Urinary bladder (tissue), 4 donors: ENCODE data around the gene RPL21. TPM values are rescaled to one million over a fixed set of nuclear protein-coding genes. Genes with fewer than 3 reads are reported as not detected.

Source experiments
- DNase-seq: peaks from one replicate; pipeline ENCODE4 v3.0.0-alpha.2; 2015; ENCODE audit errors: extremely low spot score
- H3K27ac ChIP-seq: one replicate; pipeline ENCODE4 v1.5.1; 2013; ENCODE audit warnings: low read depth, mild to moderate bottlenecking, moderate library complexity
- H3K36me3 ChIP-seq: one replicate; pipeline ENCODE4 v1.6.1; 2013; ENCODE audit warnings: mild to moderate bottlenecking, moderate library complexity; ENCODE audit not compliant: insufficient read depth
- H3K4me1 ChIP-seq: one replicate; pipeline ENCODE4 v1.6.1; 2013; ENCODE audit warnings: mild to moderate bottlenecking, moderate library complexity; ENCODE audit not compliant: insufficient read depth
- H3K4me3 ChIP-seq: one replicate; pipeline ENCODE4 v1.5.1; 2013; ENCODE audit warnings: low read depth, low read length
- WGBS: extraction: QIAGEN DNeasy Blood & Tissue Kit; methylation state at CpG from one replicate; pipeline ENCODE4 v1.1.7; 2013; 5-methylcytosine and 5-hydroxymethylcytosine counted together
- polyA plus RNA-seq: library from polyadenylated mRNA; stranded (reverse); fragments of 200-250 nt; gene quantifications from one replicate; pipeline ENCODE4 v1.2.3, GENCODE V29; 2013
- total RNA-seq: library from RNA; depleted of rRNA; stranded (reverse); fragments of >200 nt; gene quantifications from one replicate; pipeline ENCODE4 v1.2.3, GENCODE V29; 2014
- donor health status: healthy with polysubstance abuse.
- donor health status: healthy.

RPL21 gene
- total and polyA plus RNA-seq, 2 donors: 1,344 to 2,169 TPM

GRCh38 chr13:27266917-27267316 lies 15.6 kb downstream of the RPL21 start:
- H3K4me1 ChIP-seq: no peaks in the 10 kb centered on the region
- WGBS: 44% methylated on average over 2 of the region's 2 CpGs
- no peak for DNase-seq
- no peaks in the 10 kb centered on the region for H3K36me3 ChIP-seq
- no peak overlapping the region for H3K4me3 ChIP-seq
- H3K27ac ChIP-seq: no peak overlapping the region

GRCh38 chr13:27267596-27267995 lies 16.2 kb downstream of the RPL21 start:
- no peak for DNase-seq
- Histone ChIP-seq H3K36me3 (no peaks in the 10 kb centered on the region), H3K4me3 (no peak overlapping the region), H3K4me1 (no peaks in the 10 kb centered on the region), H3K27ac (no peak overlapping the region)
- WGBS: 69% methylated on average over 2 of the region's 2 CpGs

- Histone ChIP-seq H3K27ac (no peak overlapping the region), H3K4me3 (no peak overlapping the region), H3K4me1 (no peaks in the 10 kb centered on the region), H3K36me3 (no peaks in the 10 kb centered on the region)
- DNase-seq: no peak
- 71% methylated on average over 2 of the region's 2 CpGs for WGBS
Measured at GRCh38 chr13:27269114-27269665, 17.8 kb downstream of the RPL21 start.

GRCh38 chr13:27270594-27271520 lies 19.5 kb downstream of the RPL21 start, which contains the start of gene RASL11A:
TSS of gene RASL11A (plus strand) at chr13:27270830. CDS start at chr13:27270945, 115 bp downstream.
- DNase-seq: no peak
- under 1% methylated on average over 99 of the region's 99 CpGs for WGBS
- Histone ChIP-seq H3K27ac (peak within 1 kb of the TSS; percentile 79), H3K4me3 (peak within 1 kb of the TSS; percentile 73), H3K4me1 (no peaks in the 10 kb centered on the region), H3K36me3 (no peaks in the 10 kb centered on the region)

GRCh38 chr13:27271570-27272096 lies 20.3 kb downstream of the RPL21 start:
- DNase-seq: no peak
- peak overlapping the region; percentile 73 for H3K4me3 ChIP-seq
- H3K27ac ChIP-seq: no peak overlapping the region
- 43% methylated on average over 15 of the region's 15 CpGs for WGBS
- no peaks in the 10 kb centered on the region for H3K4me1 ChIP-seq
- H3K36me3 ChIP-seq: no peaks in the 10 kb centered on the region

GRCh38 chr13:27273658-27274425 lies 22.5 kb downstream of the RPL21 start:
- no peaks in the 10 kb centered on the region for H3K36me3 ChIP-seq
- H3K4me3 ChIP-seq: no peak overlapping the region
- H3K27ac ChIP-seq: no peak overlapping the region
- DNase-seq: no peak
- no peaks in the 10 kb centered on the region for H3K4me1 ChIP-seq
- 73% methylated on average over 4 of the region's 4 CpGs for WGBS

- H3K4me1 ChIP-seq: no peaks in the 10 kb centered on the region
- no peak overlapping the region for H3K27ac ChIP-seq
- no peak overlapping the region for H3K4me3 ChIP-seq
- no peak for DNase-seq
- H3K36me3 ChIP-seq: no peaks in the 10 kb centered on the region
- WGBS: 57% methylated on average over 1 of the region's 1 CpG
Measured at GRCh38 chr13:27274631-27275030, 23.3 kb downstream of the RPL21 start.

- Histone ChIP-seq H3K27ac (no peak overlapping the region), H3K4me3 (no peak overlapping the region), H3K4me1 (no peaks in the 10 kb centered on the region), H3K36me3 (no peaks in the 10 kb centered on the region)
- 65% methylated on average over 7 of the region's 7 CpGs for WGBS
- DNase-seq: no peak
Measured at GRCh38 chr13:27276188-27276587, 24.8 kb downstream of the RPL21 start.

DNA sequence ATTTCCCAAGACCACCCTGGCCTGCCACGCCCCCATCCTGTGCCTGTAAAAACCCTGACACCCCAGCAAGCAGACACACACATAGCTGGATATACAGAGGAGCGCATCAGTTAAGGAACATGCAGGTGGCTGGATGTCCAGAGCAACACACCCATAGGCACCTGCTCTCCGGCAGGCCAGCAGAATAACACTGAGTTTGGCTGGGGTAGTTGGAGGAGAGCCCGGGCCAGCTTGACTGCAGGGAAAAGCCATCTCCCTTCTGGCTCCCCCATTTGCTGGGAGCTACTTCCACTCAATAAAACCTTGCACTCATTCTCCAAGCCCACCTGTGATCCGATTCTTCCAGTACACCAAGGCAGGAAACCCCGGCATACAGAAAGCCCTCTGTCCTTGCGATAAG lies 28.1 kb downstream of the RPL21 start:
- no peaks in the 10 kb centered on the region for H3K36me3 ChIP-seq
- DNase-seq: no peak
- H3K4me1 ChIP-seq: no peaks in the 10 kb centered on the region
- H3K27ac ChIP-seq: no peak overlapping the region
- 87% methylated on average over 7 of the region's 7 CpGs for WGBS
- H3K4me3 ChIP-seq: no peak overlapping the region

GRCh38 chr13:27280009-27280656 lies 28.8 kb downstream of the RPL21 start:
- 60% methylated on average over 5 of the region's 5 CpGs for WGBS
- no peak for DNase-seq
- Histone ChIP-seq H3K4me3 (no peak overlapping the region), H3K4me1 (no peaks in the 10 kb centered on the region), H3K36me3 (no peaks in the 10 kb centered on the region), H3K27ac (no peak overlapping the region)

DNA sequence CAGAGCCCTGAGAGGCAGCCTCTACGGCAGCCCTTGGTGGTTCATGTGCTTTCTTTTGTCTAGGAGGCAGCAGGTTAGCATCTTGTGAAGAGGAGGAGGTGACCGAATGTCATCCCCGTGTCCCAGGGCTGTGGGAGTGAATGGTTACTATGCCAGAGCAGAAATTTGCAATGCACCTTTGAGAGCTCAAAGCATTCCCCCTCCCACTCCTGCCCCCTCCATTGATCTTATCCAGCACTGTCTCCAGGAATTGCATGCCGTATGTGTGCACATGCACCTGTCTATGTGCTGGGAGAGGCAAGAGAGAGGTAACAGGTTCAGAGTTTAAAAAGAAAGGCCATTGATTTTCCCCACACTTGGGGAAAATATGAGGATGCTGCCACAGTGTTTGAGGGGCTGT lies 29.5 kb downstream of the RPL21 start:
- DNase-seq: no peak
- Histone ChIP-seq H3K4me1 (no peaks in the 10 kb centered on the region), H3K4me3 (no peak overlapping the region), H3K36me3 (no peaks in the 10 kb centered on the region), H3K27ac (no peak overlapping the region)
- WGBS: 66% methylated on average over 4 of the region's 4 CpGs

DNA sequence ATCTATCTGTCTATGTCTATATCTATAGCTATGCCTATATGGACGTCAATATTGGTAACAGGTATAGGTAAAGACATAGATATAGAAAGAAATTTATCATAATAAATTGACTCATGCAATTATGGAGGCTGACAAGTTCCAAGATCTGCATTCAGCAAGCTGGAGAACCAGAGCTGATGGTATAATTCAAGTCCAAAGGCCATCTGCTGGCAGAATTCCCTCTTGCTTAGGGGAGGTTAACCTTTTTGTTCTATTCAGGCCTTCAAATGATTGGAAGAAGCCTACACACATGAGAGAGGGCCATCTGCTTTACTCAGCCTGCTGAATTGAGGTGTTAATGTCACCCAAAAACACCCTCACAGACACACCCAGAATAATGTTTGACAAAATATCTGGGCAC lies 30.1 kb downstream of the RPL21 start:
- no peak overlapping the region for H3K27ac ChIP-seq
- no peak for DNase-seq
- no peaks in the 10 kb centered on the region for H3K36me3 ChIP-seq
- no peaks in the 10 kb centered on the region for H3K4me1 ChIP-seq
- H3K4me3 ChIP-seq: no peak overlapping the region
- WGBS: 68% methylated on average over 1 of the region's 1 CpG

DNA sequence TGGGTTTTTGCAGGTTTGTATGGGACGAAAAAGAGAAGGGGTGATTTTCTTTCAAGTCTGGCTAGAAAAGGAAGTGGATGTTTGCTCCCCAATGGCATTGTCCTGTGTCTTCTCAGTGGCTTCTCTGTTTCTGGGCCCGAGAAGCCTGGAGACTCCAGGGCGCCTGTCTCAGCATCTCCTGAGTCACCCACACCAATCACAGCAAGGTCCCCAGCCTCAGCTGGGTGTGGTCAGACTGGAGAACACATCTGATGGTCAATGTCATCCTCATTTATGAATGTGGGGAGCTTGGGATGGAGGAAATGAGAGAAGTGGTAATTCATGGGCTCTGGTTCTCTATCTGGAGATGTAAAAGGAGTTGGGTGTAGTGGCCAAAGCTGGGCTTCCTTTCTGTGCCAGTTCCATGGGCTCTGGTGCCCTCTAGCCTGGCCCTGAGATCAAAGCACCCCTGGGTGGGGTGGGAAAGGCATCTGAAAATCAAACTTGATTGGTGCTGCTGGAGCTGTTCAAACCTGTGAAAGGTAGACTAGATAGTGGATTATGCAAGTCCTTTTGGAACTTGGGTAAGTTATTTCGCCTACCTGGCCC lies 32.6 kb downstream of the RPL21 start:
- DNase-seq: no peak
- H3K27ac ChIP-seq: no peak overlapping the region
- no peak overlapping the region for H3K4me3 ChIP-seq
- H3K4me1 ChIP-seq: no peaks in the 10 kb centered on the region
- no peaks in the 10 kb centered on the region for H3K36me3 ChIP-seq
- 88% methylated on average over 4 of the region's 4 CpGs for WGBS
